H9 (cell line): ENCODE data around the gene APP. TPM values are rescaled to one million over a fixed set of nuclear protein-coding genes. Genes with fewer than 3 reads are reported as not detected.

ENCODE experiments used
- DNase-seq: peaks from one replicate; pipeline ENCODE4 v3.0.0-alpha.2; 2017
- H2AFZ ChIP-seq: one replicate; pipeline ENCODE4 v1.6.1; 2013; ENCODE audit warnings: mild to moderate bottlenecking, low read length, control low read depth, moderate library complexity
- H2AK5ac ChIP-seq: 2 replicates; pipeline ENCODE4 v1.6.1; 2013; ENCODE audit warnings: low read length, control low read depth, mixed read lengths; ENCODE audit not compliant: insufficient read length
- H2BK120ac ChIP-seq: one replicate; pipeline ENCODE4 v1.6.1; 2013; ENCODE audit warnings: low read depth, mild to moderate bottlenecking, low read length, control low read depth, inconsistent platforms; ENCODE audit not compliant: poor library complexity, severe bottlenecking
- H2BK12ac ChIP-seq: 2 replicates; pipeline ENCODE4 v1.6.1; 2013; ENCODE audit warnings: low read length, control low read depth, mixed read lengths, low read depth; ENCODE audit not compliant: insufficient read length
- H2BK15ac ChIP-seq: 2 replicates; pipeline ENCODE4 v1.6.1; 2013; ENCODE audit warnings: low read depth, low read length, control low read depth
- H2BK20ac ChIP-seq: one replicate; pipeline ENCODE4 v1.6.1; 2013; ENCODE audit warnings: low read depth, mild to moderate bottlenecking, low read length, control low read depth, inconsistent platforms; ENCODE audit not compliant: poor library complexity, severe bottlenecking
- H2BK5ac ChIP-seq: 2 replicates; pipeline ENCODE4 v1.6.1; 2013; ENCODE audit warnings: low read length, control low read depth, mixed read lengths; ENCODE audit not compliant: insufficient read length
- H3K14ac ChIP-seq: 2 replicates; pipeline ENCODE4 v1.6.1; 2013; ENCODE audit warnings: low read length, control low read depth; ENCODE audit not compliant: insufficient read depth
- H3K18ac ChIP-seq: 2 replicates; pipeline ENCODE4 v1.6.1; 2013; ENCODE audit warnings: low read depth, mild to moderate bottlenecking, mixed read lengths, low read length, control low read depth; ENCODE audit not compliant: insufficient read length
- H3K23ac ChIP-seq: 2 replicates; pipeline ENCODE4 v1.6.1; 2013; ENCODE audit warnings: low read length, control low read depth, mixed read lengths, low read depth; ENCODE audit not compliant: insufficient read length
- H3K23me2 ChIP-seq: 2 replicates; pipeline ENCODE4 v1.6.1; 2013; ENCODE audit warnings: low read depth, mild to moderate bottlenecking, mixed read lengths, low read length, control low read depth; ENCODE audit not compliant: insufficient read length, poor library complexity, severe bottlenecking
- H3K27ac ChIP-seq: 2 replicates; pipeline ENCODE4 v1.5.1; 2013; ENCODE audit warnings: low read length, control low read depth, mixed read lengths, low read depth; ENCODE audit not compliant: insufficient read length
- H3K27me3 ChIP-seq: 2 replicates; pipeline ENCODE4 v1.6.1; 2013; ENCODE audit warnings: low read length, control low read depth, inconsistent platforms; ENCODE audit not compliant: insufficient read depth
- H3K4ac ChIP-seq: 2 replicates; pipeline ENCODE4 v1.6.1; 2013; ENCODE audit warnings: low read depth, mild to moderate bottlenecking, control low read depth, inconsistent platforms, low read length, moderate library complexity
- H3K4me1 ChIP-seq: 2 replicates; pipeline ENCODE4 v1.6.1; 2013; ENCODE audit warnings: low read length, control low read depth, inconsistent platforms; ENCODE audit not compliant: insufficient read depth
- H3K4me2 ChIP-seq: 2 replicates; pipeline ENCODE4 v1.6.1; 2013; ENCODE audit warnings: low read length, control low read depth, mixed read lengths; ENCODE audit not compliant: insufficient read length, insufficient read depth
- H3K56ac ChIP-seq: 2 replicates; pipeline ENCODE4 v1.6.1; 2013; ENCODE audit warnings: low read depth, mild to moderate bottlenecking, mixed read lengths, low read length, control low read depth; ENCODE audit not compliant: insufficient read length
- H3K79me1 ChIP-seq: 2 replicates; pipeline ENCODE4 v1.6.1; 2013; ENCODE audit warnings: low read depth, mild to moderate bottlenecking, moderate library complexity, low read length, control low read depth, inconsistent platforms; ENCODE audit not compliant: insufficient read depth, poor library complexity, severe bottlenecking
- H3K79me2 ChIP-seq: 2 replicates; pipeline ENCODE4 v1.6.1; 2013; ENCODE audit warnings: low read length, control low read depth, inconsistent platforms; ENCODE audit not compliant: insufficient read depth
- H3K9ac ChIP-seq: 2 replicates; pipeline ENCODE4 v1.6.1; 2013; ENCODE audit warnings: low read length, control low read depth, mixed read lengths; ENCODE audit not compliant: insufficient read length; ENCODE audit errors: extremely low read depth
- H3K9me3 ChIP-seq: one replicate; pipeline ENCODE4 v1.6.1; 2013; ENCODE audit warnings: low read depth, low read length, inconsistent platforms; ENCODE audit not compliant: control insufficient read depth
- H3T11ph ChIP-seq: one replicate; pipeline ENCODE4 v1.6.1; 2013; ENCODE audit warnings: mild to moderate bottlenecking, low read length, control low read depth, inconsistent platforms
- H4K20me1 ChIP-seq: one replicate; pipeline ENCODE4 v1.6.1; 2013; ENCODE audit not compliant: control insufficient read depth, insufficient read length, insufficient read depth
- H4K5ac ChIP-seq: 2 replicates; pipeline ENCODE4 v1.6.1; 2013; ENCODE audit warnings: low read depth, mild to moderate bottlenecking, mixed read lengths, low read length, control low read depth; ENCODE audit not compliant: insufficient read length
- H4K8ac ChIP-seq: replicated peaks from 2 replicates; pipeline ENCODE4 v1.6.1; 2013; ENCODE audit warnings: low read length, control low read depth, mixed read lengths, low read depth; ENCODE audit not compliant: insufficient read length
- H4K91ac ChIP-seq: 2 replicates; pipeline ENCODE4 v1.6.1; 2013; ENCODE audit warnings: low read depth, mild to moderate bottlenecking, moderate library complexity, mixed read lengths, low read length, control low read depth; ENCODE audit not compliant: insufficient read length
- H3K27ac Mint-ChIP-seq, 3 experiments: 2 replicates in 2 of 3; 3 replicates in 1 of 3; pipeline ENCODE4 v1.8.0; 2020 to 2021; ENCODE audit warnings: mixed read lengths in 3 of 3, mild to moderate bottlenecking in 1 of 3, moderate library complexity in 1 of 3
- H3K27me3 Mint-ChIP-seq: 2 replicates; pipeline ENCODE4 v1.8.0; 2021; ENCODE audit warnings: low read depth, mild to moderate bottlenecking, moderate library complexity, mixed read lengths
- H3K36me3 Mint-ChIP-seq, 3 experiments: 2 replicates in 2 of 3; 3 replicates in 1 of 3; pipeline ENCODE4 v1.8.0; 2020 to 2021; ENCODE audit warnings: low read depth in 3 of 3, mixed read lengths in 3 of 3; ENCODE audit not compliant: insufficient read depth in 1 of 3
- H3K4me1 Mint-ChIP-seq, 2 experiments: 2 replicates each; pipeline ENCODE4 v1.8.0; 2020; ENCODE audit warnings: mixed read lengths in 2 of 2
- H3K4me3 Mint-ChIP-seq, 2 experiments: 2 replicates in 1 of 2; 3 replicates in 1 of 2; pipeline ENCODE4 v1.8.0; 2020 to 2021; ENCODE audit warnings: mild to moderate bottlenecking in 2 of 2, mixed read lengths in 2 of 2, moderate library complexity in 1 of 2
- H3K9me3 Mint-ChIP-seq, 2 experiments: 2 replicates in 1 of 2; 3 replicates in 1 of 2; pipeline ENCODE4 v1.8.0; 2020; ENCODE audit warnings: mild to moderate bottlenecking in 2 of 2, mixed read lengths in 2 of 2, moderate library complexity in 1 of 2
- CTCF ChIP-seq: fragments of 200-600 bp; sonication (generic); conservative IDR thresholded peaks from 3 replicates; pipeline ENCODE4 v1.8.0; 2021; ENCODE audit warnings: antibody characterized with exemption, mild to moderate bottlenecking
- WGBS: extraction: QIAGEN DNeasy Blood & Tissue Kit; methylation state at CpG from one replicate; pipeline ENCODE4 v1.1.7; 2013; ENCODE audit warnings: missing lambda C conversion rate, low lambda C conversion rate, mixed read lengths; ENCODE audit not compliant: insufficient read length; ENCODE audit errors: extremely low coverage; 5-methylcytosine and 5-hydroxymethylcytosine counted together
- total RNA-seq: library from RNA; stranded (reverse); gene quantifications from 2 replicates; pipeline ENCODE4 v1.2.1, GENCODE V29; 2021

Gene APP
- total RNA-seq, 1 experiment from 2014 or later: 380 TPM

GRCh38 chr21:25936776-25937175, 233.8 kb downstream of the APP start:
- Mint-ChIP-seq H3K4me1 (peaks cover 12 to 13% of the 10 kb centered on the region in 2 experiments), H3K27ac (no peak overlapping the region; a peak in 1 of 7 replicates), H3K4me3 (no peak overlapping the region), H3K27me3 (no peaks in the 10 kb centered on the region), H3K36me3 (peaks cover 4 to 21% (median 15%) of the 10 kb centered on the region in 3 experiments; a peak in 6 of 7 replicates), H3K9me3 (no peaks in the 10 kb centered on the region)
- no peak overlapping the region for H3K14ac ChIP-seq
- H3K4ac ChIP-seq: no peak overlapping the region
- DNase-seq: no peak
- H2BK120ac ChIP-seq: no peak overlapping the region
- H3K79me2 ChIP-seq: no peaks in the 10 kb centered on the region
- no peak overlapping the region for H2BK15ac ChIP-seq
- H3K79me1 ChIP-seq: no peaks in the 10 kb centered on the region
- H3K27me3 ChIP-seq: no peaks in the 10 kb centered on the region
- H3K23me2 ChIP-seq: no peaks in the 10 kb centered on the region
- H3K23ac ChIP-seq: no peak overlapping the region
- no peak overlapping the region for H3K27ac ChIP-seq
- no peak overlapping the region for H3K56ac ChIP-seq
- no peak overlapping the region for H3K18ac ChIP-seq
- no peak overlapping the region for H2AK5ac ChIP-seq
- WGBS: no CpG with 5 or more reads among the region's 2 CpGs
- H3K9ac ChIP-seq: no peak overlapping the region
- H2AFZ ChIP-seq: no peak overlapping the region
- no peak overlapping the region for H4K5ac ChIP-seq
- H3K4me2 ChIP-seq: no peak overlapping the region
- H2BK12ac ChIP-seq: no peak overlapping the region
- H2BK5ac ChIP-seq: no peak overlapping the region
- H4K8ac ChIP-seq: no peak overlapping the region
- TF ChIP-seq CTCF: no peak
- H3K4me1 ChIP-seq: peaks cover 2% of the 10 kb centered on the region; the same call in 1 of the 2 replicates
- H3T11ph ChIP-seq: no peak overlapping the region
- no peaks in the 10 kb centered on the region for H4K20me1 ChIP-seq
- no peak overlapping the region for H2BK20ac ChIP-seq
- H4K91ac ChIP-seq: no peak overlapping the region
- no peaks in the 10 kb centered on the region for H3K9me3 ChIP-seq
